Spleen (tissue), 11 donors: Measurements from ENCODE around the gene ZDHHC14. TPM values are rescaled to one million over a fixed set of nuclear protein-coding genes. Genes with fewer than 3 reads are reported as not detected.

Experiments used
- DNase-seq: peaks from one replicate; pipeline ENCODE4 v3.0.0-alpha.2; 2020
- H3K27ac ChIP-seq, 8 donors: fragments of 200-600 bp; sonication (generic) in 7 of 8; 1 replicate in 4 of 8; 2 replicates in 4 of 8; pipeline versions ENCODE4 v1.5.0 to v1.8.0; 2016 to 2021; ENCODE audit warnings: inconsistent platforms in 4 of 8, mild to moderate bottlenecking in 4 of 8, moderate library complexity in 1 of 8
- H3K27me3 ChIP-seq, 7 donors: fragments of 200-600 bp; sonication (generic) in 6 of 7; replicated peaks in 1 of 7; 1 replicate in 4 of 7; 2 replicates in 3 of 7; pipeline versions ENCODE4 v1.5.0 to v1.8.0; 2016 to 2021; ENCODE audit warnings: inconsistent platforms in 3 of 7, mild to moderate bottlenecking in 1 of 7
- H3K36me3 ChIP-seq, 6 donors: fragments of 200-600 bp; sonication (generic) in 5 of 6; 1 replicate in 4 of 6; 2 replicates in 2 of 6; pipeline versions ENCODE4 v1.5.0 to v1.8.0; 2016 to 2021; ENCODE audit warnings: inconsistent platforms in 2 of 6
- H3K4me1 ChIP-seq, 6 donors: fragments of 200-600 bp; sonication (generic) in 5 of 6; 1 replicate in 3 of 6; 2 replicates in 3 of 6; pipeline versions ENCODE4 v1.5.0 to v1.8.0; 2016 to 2021; ENCODE audit warnings: inconsistent platforms in 3 of 6
- H3K4me3 ChIP-seq, 8 donors: fragments of 200-600 bp; sonication (generic) in 7 of 8; 1 replicate in 4 of 8; 2 replicates in 4 of 8; pipeline versions ENCODE4 v1.5.0 to v1.8.0; 2016 to 2021; ENCODE audit warnings: inconsistent platforms in 4 of 8, mild to moderate bottlenecking in 4 of 8, moderate library complexity in 2 of 8
- H3K9me3 ChIP-seq, 8 donors: fragments of 200-600 bp; sonication (generic) in 7 of 8; 1 replicate in 4 of 8; 2 replicates in 4 of 8; pipeline versions ENCODE4 v1.5.0 to v1.8.0; 2016 to 2021; ENCODE audit warnings: inconsistent platforms in 4 of 8
- POLR2A ChIP-seq, 3 donors: fragments of 450-650 bp; IDR thresholded peaks; one replicate each; pipeline ENCODE4 v1.5.1; 2017; ENCODE audit warnings: antibody characterized with exemption in 3 of 3, mild to moderate bottlenecking in 1 of 3
- POLR2AphosphoS5 ChIP-seq, 3 donors: sonication (generic); formaldehyde crosslinking; IDR thresholded peaks; one replicate each; pipeline ENCODE4 v1.5.1; 2017; ENCODE audit warnings: antibody characterized with exemption in 3 of 3
- WGBS, 5 donors: extraction: QIAGEN DNeasy Blood & Tissue Kit in 3 of 5; methylation state at CpG; one replicate each; pipeline versions ENCODE4 v1.1.5 to v1.1.7; 2013 to 2018; 5-methylcytosine and 5-hydroxymethylcytosine counted together
- intact Hi-C: fragments of 100-400 bp; cut with DNase I; formaldehyde crosslinking; loops from one replicate; pipeline ENCODE4 v1.15.0; 2023; ENCODE audit warnings: low total_unique reads
- polyA plus RNA-seq, 3 donors: library from polyadenylated mRNA; stranded (reverse); fragments of 200-250 nt; gene quantifications; one replicate each; pipeline ENCODE4 v1.2.1, GENCODE V29; 2013
- total RNA-seq, 7 donors: library from RNA; depleted of rRNA in 3 of 7; stranded (reverse); fragments of >200 nt in 3 of 7; fragmentation: NEBNext Ultra II Directional in 4 of 7; extraction: Animal tissue kit (Norgen Biotek cat#: 25700) in 4 of 7; gene quantifications; one replicate each; pipeline versions ENCODE4 v1.1.0 to v1.2.1, GENCODE V29; 2016 to 2021
- TF ChIP-seq, protein P1 (sequence below), 11 experiments: fragments of 200-600 bp in 7 of 11; fragments of 450-650 bp in 4 of 11; sonication (generic) in 4 of 11; IDR thresholded peaks in 8 of 11; conservative IDR thresholded peaks in 3 of 11; 1 replicate in 7 of 11; 2 replicates in 4 of 11; pipeline versions ENCODE4 v1.4.0 to v1.8.0; 2016 to 2021; ENCODE audit warnings: antibody characterized with exemption in 11 of 11, inconsistent platforms in 4 of 11, mild to moderate bottlenecking in 1 of 11
- donor health status: healthy with polysubstance abuse.
- donor health status: DM: no; HTN: no; CAD: no; lungs with moderate emphysema.
- donor health status: DM: no; HTN: no; CAD: no.
- donor health status: Bipolar disorder and iron deficiency.
- donor health status: healthy.
- donor health status: DM: no; HTN: no; CAD: no.
- donor health status: DM: yes; HTN: yes; CAD: no.

The ZDHHC14 gene
- total and polyA plus RNA-seq, 10 donors = 7.8 to 18.2 (median 11.7) TPM

DNA sequence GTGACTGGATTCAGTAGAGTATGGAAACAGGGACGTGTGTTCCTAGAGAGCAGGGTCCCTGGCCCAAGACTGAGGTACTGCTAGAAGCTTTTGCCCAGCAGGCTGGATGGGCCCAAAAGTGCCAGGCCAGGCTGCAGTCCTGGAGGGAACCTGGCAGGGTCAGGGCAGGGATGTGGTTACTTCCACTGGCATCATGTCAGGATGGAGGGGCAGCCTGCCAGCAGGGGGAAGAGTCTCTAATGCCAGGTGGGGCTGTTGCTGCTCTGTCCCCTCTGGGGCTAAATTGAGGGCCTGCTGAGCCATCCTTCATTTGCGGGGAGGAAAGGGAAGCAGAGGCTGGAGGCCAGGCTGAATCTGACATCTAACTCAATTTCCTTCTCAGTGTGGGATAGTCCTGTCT, 17.2 kb downstream of the ZDHHC14 start:
- H3K36me3 ChIP-seq = peaks cover 0 to 13% (median 0%) of the 10 kb centered on the region in 6 donors
- WGBS, 5 donors = 45 to 82% (median 50%) methylated on average over 2 of the region's 2 CpGs
- no peak overlapping the region for H3K4me3 ChIP-seq
- TF ChIP-seq POLR2AphosphoS5 (IDR thresholded peaks at IDR 0.05) = no peak
- TF ChIP-seq, protein P1, sequence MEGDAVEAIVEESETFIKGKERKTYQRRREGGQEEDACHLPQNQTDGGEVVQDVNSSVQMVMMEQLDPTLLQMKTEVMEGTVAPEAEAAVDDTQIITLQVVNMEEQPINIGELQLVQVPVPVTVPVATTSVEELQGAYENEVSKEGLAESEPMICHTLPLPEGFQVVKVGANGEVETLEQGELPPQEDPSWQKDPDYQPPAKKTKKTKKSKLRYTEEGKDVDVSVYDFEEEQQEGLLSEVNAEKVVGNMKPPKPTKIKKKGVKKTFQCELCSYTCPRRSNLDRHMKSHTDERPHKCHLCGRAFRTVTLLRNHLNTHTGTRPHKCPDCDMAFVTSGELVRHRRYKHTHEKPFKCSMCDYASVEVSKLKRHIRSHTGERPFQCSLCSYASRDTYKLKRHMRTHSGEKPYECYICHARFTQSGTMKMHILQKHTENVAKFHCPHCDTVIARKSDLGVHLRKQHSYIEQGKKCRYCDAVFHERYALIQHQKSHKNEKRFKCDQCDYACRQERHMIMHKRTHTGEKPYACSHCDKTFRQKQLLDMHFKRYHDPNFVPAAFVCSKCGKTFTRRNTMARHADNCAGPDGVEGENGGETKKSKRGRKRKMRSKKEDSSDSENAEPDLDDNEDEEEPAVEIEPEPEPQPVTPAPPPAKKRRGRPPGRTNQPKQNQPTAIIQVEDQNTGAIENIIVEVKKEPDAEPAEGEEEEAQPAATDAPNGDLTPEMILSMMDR (IDR thresholded peaks at IDR 0.05 in 8 of 11, conservative IDR thresholded peaks at IDR 0.05 in 3 of 11) = no peak
- TF ChIP-seq POLR2A (IDR thresholded peaks at IDR 0.05) = no peak
- no peak overlapping the region for H3K27ac ChIP-seq
- DNase-seq = no peak
- intact Hi-C loops = no loop called here
- peaks cover 0 to 19% (median 6%) of the 10 kb centered on the region in 6 donors for H3K4me1 ChIP-seq
- H3K27me3 ChIP-seq = no peaks in the 10 kb centered on the region
- no peaks in the 10 kb centered on the region for H3K9me3 ChIP-seq

DNA sequence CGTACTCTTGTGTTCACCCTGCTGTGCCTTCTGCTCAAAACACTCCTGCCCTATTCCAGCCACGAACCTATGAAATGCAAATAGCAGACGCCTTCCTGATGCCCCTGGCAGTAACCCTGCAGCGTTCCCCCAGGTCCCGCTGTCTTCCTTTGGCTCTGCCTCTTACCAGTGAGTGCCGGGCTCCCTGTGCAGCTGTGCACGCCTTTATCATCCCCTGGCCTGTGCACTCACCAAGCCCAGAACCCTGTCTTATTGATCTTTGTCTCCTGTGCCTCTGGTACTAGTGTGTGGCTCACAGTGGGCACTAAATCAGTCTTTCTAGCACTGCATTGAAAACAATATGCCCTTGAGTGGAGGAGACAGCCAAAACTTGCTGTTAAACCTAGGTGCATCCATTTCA, 19.7 kb downstream of the ZDHHC14 start:
- Histone ChIP-seq H3K36me3 (peaks cover 0 to 13% (median 0%) of the 10 kb centered on the region in 6 donors), H3K4me3 (no peak overlapping the region), H3K9me3 (no peaks in the 10 kb centered on the region), H3K4me1 (peaks cover 0 to 5% (median 0%) of the 10 kb centered on the region in 6 donors), H3K27me3 (no peaks in the 10 kb centered on the region), H3K27ac (no peak overlapping the region)
- 89 to 97% (median 93%) methylated on average over 7 of the region's 7 CpGs for WGBS, 5 donors
- no peak for DNase-seq
- intact Hi-C loops = no loop called here
- no peak for TF ChIP-seq POLR2AphosphoS5 (IDR thresholded peaks at IDR 0.05)
- TF ChIP-seq, protein P1 (IDR thresholded peaks at IDR 0.05 in 8 of 11, conservative IDR thresholded peaks at IDR 0.05 in 3 of 11) = no peak
- TF ChIP-seq POLR2A (IDR thresholded peaks at IDR 0.05) = no peak

DNA sequence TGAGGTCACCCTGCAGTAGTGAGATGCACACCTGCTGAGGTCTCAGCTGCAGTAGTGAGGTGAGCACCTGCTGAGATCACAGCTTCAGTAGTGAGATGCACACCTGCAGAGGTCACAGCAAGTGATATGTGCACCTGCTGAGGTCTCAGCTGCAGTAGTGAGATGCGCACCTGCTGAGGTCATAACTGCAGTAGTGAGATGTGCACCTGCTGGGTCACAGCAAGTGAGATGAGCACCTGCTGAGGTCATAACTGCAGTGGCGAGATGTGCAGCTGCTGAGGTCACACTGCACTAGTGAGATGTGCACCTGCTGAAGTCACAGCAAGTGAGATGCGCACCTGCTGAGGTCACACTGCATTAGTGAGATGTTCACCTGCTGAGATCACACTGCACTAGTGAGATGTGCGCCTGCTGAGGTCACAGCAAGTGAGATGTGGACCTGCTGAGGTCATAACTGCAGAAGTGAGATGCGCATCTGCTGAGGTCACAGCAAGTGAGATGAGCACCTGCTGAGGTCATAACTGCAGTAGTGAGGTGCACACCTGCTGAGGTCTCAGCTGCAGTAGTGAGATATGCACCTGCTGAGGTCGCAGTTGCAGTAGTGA, 20.8 kb downstream of the ZDHHC14 start:
- WGBS, 5 donors = 93 to 97% (median 95%) methylated on average over 5 to 6 of the region's 6 CpGs

More for the DNA sequence above, 20.8 kb downstream of the ZDHHC14 start:
- H3K4me1 ChIP-seq = peaks cover 0 to 5% (median 0%) of the 10 kb centered on the region in 6 donors
- H3K4me3 ChIP-seq = no peak overlapping the region
- peaks cover 0 to 13% (median 0%) of the 10 kb centered on the region in 6 donors for H3K36me3 ChIP-seq
- no peak overlapping the region for H3K27ac ChIP-seq
- intact Hi-C loops = no loop called here
- TF ChIP-seq POLR2A (IDR thresholded peaks at IDR 0.05) (no peak), POLR2AphosphoS5 (IDR thresholded peaks at IDR 0.05) (no peak)
- TF ChIP-seq, protein P1 (IDR thresholded peaks at IDR 0.05 in 8 of 11, conservative IDR thresholded peaks at IDR 0.05 in 3 of 11) = no peak
- no peak for DNase-seq
- H3K9me3 ChIP-seq = no peaks in the 10 kb centered on the region
- no peaks in the 10 kb centered on the region for H3K27me3 ChIP-seq
